IgD-negative memory B cell (primary cell): Measurements from ENCODE around the gene AP3B1. TPM values are rescaled to one million over a fixed set of nuclear protein-coding genes. Genes with fewer than 3 reads are reported as not detected.

Source experiments
- H3K27ac Mint-ChIP-seq, 3 donors: one replicate each; pipeline ENCODE4 v1.8.0; 2020 to 2022; ENCODE audit warnings: mild to moderate bottlenecking in 3 of 3, mixed read lengths in 3 of 3, moderate library complexity in 1 of 3
- H3K27me3 Mint-ChIP-seq: one replicate; pipeline ENCODE4 v1.8.0; 2021; ENCODE audit warnings: mixed read lengths
- H3K36me3 Mint-ChIP-seq: one replicate; pipeline ENCODE4 v1.8.0; 2020; ENCODE audit warnings: mild to moderate bottlenecking, mixed read lengths
- H3K4me1 Mint-ChIP-seq, 3 donors: one replicate each; pipeline ENCODE4 v1.8.0; 2020 to 2022; ENCODE audit warnings: mixed read lengths in 3 of 3, mild to moderate bottlenecking in 1 of 3
- H3K4me3 Mint-ChIP-seq, 4 donors: one replicate each; pipeline ENCODE4 v1.8.0; 2020 to 2022; ENCODE audit warnings: mild to moderate bottlenecking in 4 of 4, mixed read lengths in 4 of 4, moderate library complexity in 3 of 4
- H3K9me3 Mint-ChIP-seq, 3 donors: one replicate each; pipeline ENCODE4 v1.8.0; 2020 to 2021; ENCODE audit warnings: mixed read lengths in 3 of 3, mild to moderate bottlenecking in 1 of 3
- polyA plus RNA-seq: library from polyadenylated mRNA; unstranded; fragments of 300-500 nt; fragmentation: Illumina TruSeq; gene quantifications from one replicate; pipeline ENCODE4 v1.2.3, GENCODE V29; 2021

AP3B1 gene
- polyA plus RNA-seq, 1 donor from 2014 or later: 23.0 TPM

DNA sequence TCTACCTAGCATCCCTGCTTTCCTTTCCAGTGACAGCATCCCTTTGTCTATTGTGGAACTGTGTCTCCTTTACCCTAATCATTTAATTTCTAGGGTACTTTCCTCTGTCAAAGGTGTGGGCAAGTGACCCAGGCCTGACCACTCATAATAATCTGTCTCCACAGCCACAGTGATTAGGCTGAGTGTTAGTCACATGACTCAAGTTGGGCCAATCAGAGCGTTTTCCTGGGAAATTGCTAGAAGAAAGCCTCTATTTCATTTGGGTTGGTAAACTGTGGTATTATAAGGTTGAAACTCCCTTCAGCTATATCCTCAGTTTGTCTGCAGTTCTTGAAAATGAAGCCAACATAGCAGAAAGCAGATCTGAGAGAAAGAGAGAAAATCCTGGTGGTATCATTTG lies 14.2 kb upstream of the AP3B1 start:
- Mint-ChIP-seq H3K4me3 (no peak overlapping the region), H3K27me3 (peaks cover 5% of the 10 kb centered on the region), H3K4me1 (peaks cover 0 to 3% (median 0%) of the 10 kb centered on the region in 3 donors), H3K36me3 (no peaks in the 10 kb centered on the region), H3K9me3 (no peaks in the 10 kb centered on the region), H3K27ac (no peak overlapping the region)

DNA sequence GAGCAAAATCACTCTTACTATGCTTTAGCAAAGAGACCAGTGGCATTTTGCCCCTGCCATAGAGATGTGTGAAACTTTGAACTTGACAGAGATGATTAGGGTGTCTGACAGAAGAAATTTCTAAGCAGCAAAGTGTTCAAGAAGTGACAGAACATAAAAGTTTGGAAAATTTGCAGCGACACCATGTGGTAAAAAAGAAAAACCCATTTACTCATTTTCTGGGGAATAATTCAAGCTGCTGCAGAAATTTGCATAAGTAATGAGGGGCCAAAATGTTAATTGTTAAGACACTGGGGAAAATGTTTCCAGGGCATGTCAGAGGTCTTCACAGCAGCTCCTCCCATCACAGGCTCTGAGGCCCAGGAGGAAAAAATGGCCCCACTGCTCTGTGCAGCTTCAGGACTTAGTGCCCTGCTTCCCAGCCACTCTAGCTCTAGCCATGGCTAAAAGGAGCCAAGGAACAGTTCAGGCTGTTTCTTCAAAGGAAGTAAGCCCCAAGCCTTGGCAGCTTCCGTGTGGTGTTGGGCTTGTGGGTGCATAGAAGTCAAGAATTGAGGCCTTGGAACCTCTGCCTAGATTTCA lies 6.1 kb upstream of the AP3B1 start:
- peaks cover 3 to 4% (median 4%) of the 10 kb centered on the region in 3 donors for H3K4me1 Mint-ChIP-seq
- H3K36me3 Mint-ChIP-seq: no peaks in the 10 kb centered on the region
- H3K4me3 Mint-ChIP-seq: no peak overlapping the region
- H3K9me3 Mint-ChIP-seq: peaks cover 0 to 1% (median 0%) of the 10 kb centered on the region in 3 donors
- no peak overlapping the region for H3K27ac Mint-ChIP-seq
- no peaks in the 10 kb centered on the region for H3K27me3 Mint-ChIP-seq

DNA sequence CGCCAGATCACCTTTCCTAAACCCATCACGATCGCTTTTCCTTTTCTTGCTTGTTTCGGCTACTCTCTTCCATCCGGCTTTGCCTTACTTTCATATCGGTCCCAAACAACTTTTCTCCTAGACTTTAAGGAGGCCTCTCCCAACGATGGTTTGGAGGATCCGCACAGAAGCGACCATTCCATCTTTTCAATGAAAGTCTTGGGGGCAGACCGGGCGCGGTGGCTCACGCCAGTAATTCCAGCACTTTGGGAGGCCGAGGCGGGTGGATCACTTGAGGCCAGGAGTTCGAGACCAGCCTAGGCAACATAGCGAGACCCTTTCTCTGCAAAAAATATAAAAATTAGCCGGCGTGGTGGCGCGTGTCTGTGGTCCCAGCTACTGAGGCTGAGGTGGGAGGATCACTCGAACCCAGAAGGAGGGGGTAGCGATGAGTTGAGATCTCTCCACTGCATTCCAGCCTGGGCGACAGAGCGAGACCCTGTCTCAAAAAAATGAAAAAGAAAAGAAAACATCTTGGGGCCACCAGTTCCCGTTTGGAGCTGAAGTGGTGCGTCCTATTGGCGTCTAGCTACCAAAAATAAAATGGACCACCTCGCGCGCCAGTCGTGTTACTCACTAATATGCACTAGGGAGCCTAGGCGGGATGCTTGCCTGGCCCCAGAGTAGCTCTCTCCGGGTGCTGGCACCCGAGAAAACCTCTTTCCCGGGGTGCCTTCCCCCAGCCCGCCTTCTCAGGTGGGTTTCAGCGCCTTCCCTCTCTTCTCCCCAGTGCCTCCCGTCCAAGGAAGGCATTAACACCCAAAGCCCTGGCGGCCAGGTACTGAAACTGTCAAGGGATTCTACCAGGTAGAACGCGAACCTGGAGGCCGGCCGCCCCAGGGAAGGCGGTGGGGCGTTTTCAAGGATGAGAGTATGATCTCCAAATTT lies 800 bp upstream of the AP3B1 start:
- Mint-ChIP-seq H3K27me3 (no peaks in the 10 kb centered on the region), H3K4me1 (peaks cover 13 to 25% (median 21%) of the 10 kb centered on the region in 3 donors), H3K27ac (peak overlapping the region; percentile 98 to 99 (median 99)), H3K36me3 (no peaks in the 10 kb centered on the region), H3K4me3 (peak overlapping the region; percentile 98 to 100 (median 100)), H3K9me3 (no peaks in the 10 kb centered on the region)

DNA sequence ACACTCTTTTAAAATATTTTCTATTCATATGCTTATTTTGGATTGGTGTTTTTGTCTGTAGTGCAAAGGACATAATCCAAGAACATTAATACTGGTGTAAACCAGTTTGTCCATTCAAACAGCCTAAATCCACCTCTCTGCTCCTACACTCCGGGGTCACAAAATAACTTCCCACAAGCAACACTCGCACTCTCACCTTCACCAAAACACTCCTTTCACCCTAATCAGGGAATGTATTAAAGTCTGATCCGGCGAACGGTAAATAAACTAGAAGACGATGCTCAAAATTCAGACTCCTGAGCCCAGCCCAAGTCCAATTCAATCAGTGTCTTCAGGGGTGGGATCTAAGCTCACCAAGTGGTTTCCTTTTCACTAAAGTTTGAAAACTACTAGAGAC lies 649 bp downstream of the AP3B1 start:
- Mint-ChIP-seq H3K4me3 (peak overlapping the region; percentile 98 to 100 (median 100)), H3K4me1 (peaks cover 25 to 33% (median 30%) of the 10 kb centered on the region in 3 donors), H3K9me3 (no peaks in the 10 kb centered on the region), H3K36me3 (no peaks in the 10 kb centered on the region), H3K27ac (peak overlapping the region; percentile 98 to 99 (median 99)), H3K27me3 (no peaks in the 10 kb centered on the region)

DNA sequence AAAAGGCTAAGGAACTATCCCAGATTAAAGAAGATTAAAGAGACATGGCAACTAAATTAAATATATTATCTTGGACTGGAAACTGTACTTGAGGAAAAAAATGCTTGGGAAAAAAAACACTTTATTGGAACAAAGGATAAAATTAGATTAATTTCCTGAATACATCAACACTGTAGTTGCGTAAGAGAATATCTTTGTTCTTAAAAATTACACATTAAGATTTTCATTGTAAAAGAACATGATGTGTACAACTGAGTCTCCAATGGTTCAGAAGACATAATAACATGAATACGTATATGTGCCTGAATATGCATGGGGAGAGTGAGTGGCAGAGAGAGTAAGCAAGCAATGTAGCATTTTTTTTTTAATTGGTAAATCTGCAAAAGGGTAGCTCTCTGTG lies 2.8 kb downstream of the AP3B1 start:
- no peaks in the 10 kb centered on the region for H3K9me3 Mint-ChIP-seq
- H3K4me1 Mint-ChIP-seq: peaks cover 28 to 36% (median 30%) of the 10 kb centered on the region in 3 donors
- H3K36me3 Mint-ChIP-seq: no peaks in the 10 kb centered on the region
- peak overlapping the region in 2 of 4 donors; percentile 23 to 88 for H3K4me3 Mint-ChIP-seq
- H3K27ac Mint-ChIP-seq: peak overlapping the region in 2 of 3 donors; percentile 40 to 67
- no peaks in the 10 kb centered on the region for H3K27me3 Mint-ChIP-seq

DNA sequence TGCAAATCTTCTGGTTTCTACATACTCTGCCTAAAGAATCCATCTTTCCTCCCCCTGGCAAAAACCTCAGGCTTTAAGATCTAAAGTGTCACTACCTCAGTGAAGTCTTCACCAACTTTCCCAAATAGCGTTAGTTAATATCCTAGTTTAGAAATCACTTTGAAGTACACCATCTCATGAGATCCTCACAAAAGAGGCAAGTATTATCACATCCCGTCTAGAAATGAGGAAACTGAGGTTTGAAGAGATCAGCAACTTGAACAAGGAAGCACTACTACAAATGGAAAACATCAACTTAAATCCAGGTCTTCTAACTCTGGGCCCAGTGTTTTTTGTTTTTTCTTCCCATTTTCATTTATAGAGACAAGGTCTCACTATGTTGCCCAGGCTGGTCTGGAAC lies 4.6 kb downstream of the AP3B1 start:
- Mint-ChIP-seq H3K4me3 (no peak overlapping the region), H3K4me1 (peaks cover 34 to 44% (median 34%) of the 10 kb centered on the region in 3 donors), H3K27me3 (no peaks in the 10 kb centered on the region), H3K9me3 (peaks cover 0 to 4% (median 3%) of the 10 kb centered on the region in 3 donors), H3K27ac (no peak overlapping the region), H3K36me3 (peaks cover 10% of the 10 kb centered on the region)

DNA sequence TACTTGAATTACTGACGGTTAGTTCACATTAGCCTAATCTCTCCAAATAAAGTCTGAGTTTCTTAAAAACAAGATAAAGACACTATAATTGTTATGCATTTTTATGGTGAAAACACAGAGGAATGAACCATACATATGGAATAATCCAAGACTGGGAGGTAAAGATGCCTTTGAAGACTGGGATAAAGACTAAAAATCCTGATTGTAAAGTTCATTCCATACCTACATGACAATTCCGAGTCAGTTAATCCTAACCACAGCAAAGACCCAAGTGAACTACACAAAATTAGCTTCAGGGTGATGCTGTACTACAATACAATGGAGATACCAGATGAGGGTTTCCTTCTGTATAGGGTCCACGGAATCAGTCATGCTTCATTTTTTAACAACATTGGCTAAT lies 6.3 kb downstream of the AP3B1 start:
- Mint-ChIP-seq H3K27ac (no peak overlapping the region), H3K4me1 (peaks cover 33 to 52% (median 34%) of the 10 kb centered on the region in 3 donors), H3K4me3 (no peak overlapping the region), H3K27me3 (no peaks in the 10 kb centered on the region), H3K36me3 (peaks cover 13% of the 10 kb centered on the region), H3K9me3 (peaks cover 0 to 4% (median 3%) of the 10 kb centered on the region in 3 donors)

DNA sequence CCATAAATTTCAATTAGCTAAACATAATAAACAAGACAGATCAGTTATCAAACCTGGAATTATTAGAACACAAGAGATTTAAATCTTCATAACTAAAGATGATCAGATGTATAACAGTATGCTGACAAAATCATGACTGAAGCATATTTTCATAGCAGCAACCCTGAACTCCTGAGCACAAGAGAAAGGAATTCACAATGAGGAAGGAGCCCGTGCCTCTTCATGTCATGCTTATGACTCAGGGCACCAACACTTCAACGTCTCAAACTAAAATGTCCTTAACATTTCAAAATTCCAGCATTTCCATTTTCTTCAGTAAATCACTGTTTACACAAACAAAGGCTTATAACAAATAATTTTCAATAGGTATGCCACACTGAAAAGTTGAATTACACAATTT lies 6.7 kb downstream of the AP3B1 start:
- H3K4me3 Mint-ChIP-seq: no peak overlapping the region
- peaks cover 0 to 4% (median 3%) of the 10 kb centered on the region in 3 donors for H3K9me3 Mint-ChIP-seq
- peak overlapping the region in 1 of 3 donors; percentile 0 for H3K27ac Mint-ChIP-seq
- peaks cover 15% of the 10 kb centered on the region for H3K36me3 Mint-ChIP-seq
- H3K27me3 Mint-ChIP-seq: no peaks in the 10 kb centered on the region
- H3K4me1 Mint-ChIP-seq: peaks cover 35 to 52% (median 36%) of the 10 kb centered on the region in 3 donors

DNA sequence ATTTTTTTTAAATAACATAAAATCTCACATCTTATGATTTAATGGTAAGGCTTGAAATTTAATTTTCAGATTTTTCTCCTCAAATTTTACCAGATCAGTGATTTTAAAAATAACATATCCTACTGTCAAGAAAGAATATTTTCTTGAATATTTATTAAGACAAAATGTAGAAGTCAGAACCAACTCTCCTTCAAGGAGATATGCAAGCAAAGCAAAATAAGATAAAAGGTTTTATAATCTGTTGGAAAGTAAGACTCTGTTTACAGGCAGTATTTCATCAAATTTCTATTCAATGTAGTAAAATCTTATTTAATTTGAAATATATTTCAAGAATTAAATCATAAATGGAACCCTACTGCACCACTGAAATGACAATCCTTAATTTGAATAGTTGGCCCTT lies 7.3 kb downstream of the AP3B1 start:
- Mint-ChIP-seq H3K4me1 (peaks cover 32 to 48% (median 32%) of the 10 kb centered on the region in 3 donors), H3K4me3 (no peak overlapping the region), H3K9me3 (peaks cover 0 to 4% (median 3%) of the 10 kb centered on the region in 3 donors), H3K27ac (no peak overlapping the region), H3K36me3 (peaks cover 15% of the 10 kb centered on the region), H3K27me3 (no peaks in the 10 kb centered on the region)

DNA sequence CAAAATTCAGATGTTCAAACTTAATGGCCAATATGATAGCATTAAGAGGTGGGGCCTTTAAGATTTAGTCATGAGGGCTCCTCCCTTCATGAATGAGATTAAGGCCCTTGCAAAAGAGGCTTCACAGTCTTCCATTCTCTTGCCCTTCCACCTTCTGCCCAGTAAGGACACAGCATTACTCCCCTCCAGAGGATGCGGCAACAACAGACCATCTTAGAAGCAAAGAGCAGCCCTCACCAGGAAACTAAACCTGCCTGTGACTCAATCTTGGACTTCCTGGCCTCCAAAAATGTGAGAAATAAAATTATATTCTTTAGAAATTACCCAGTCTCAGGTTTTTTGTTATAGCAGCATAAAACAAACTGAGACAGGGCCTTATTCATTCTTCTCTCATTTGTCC lies 8.2 kb downstream of the AP3B1 start:
- H3K4me3 Mint-ChIP-seq: no peak overlapping the region
- peaks cover 26 to 46% (median 32%) of the 10 kb centered on the region in 3 donors for H3K4me1 Mint-ChIP-seq
- no peaks in the 10 kb centered on the region for H3K27me3 Mint-ChIP-seq
- peak overlapping the region in 1 of 3 donors; percentile 4 for H3K27ac Mint-ChIP-seq
- peaks cover 15% of the 10 kb centered on the region for H3K36me3 Mint-ChIP-seq
- peaks cover 0 to 4% (median 3%) of the 10 kb centered on the region in 3 donors for H3K9me3 Mint-ChIP-seq

DNA sequence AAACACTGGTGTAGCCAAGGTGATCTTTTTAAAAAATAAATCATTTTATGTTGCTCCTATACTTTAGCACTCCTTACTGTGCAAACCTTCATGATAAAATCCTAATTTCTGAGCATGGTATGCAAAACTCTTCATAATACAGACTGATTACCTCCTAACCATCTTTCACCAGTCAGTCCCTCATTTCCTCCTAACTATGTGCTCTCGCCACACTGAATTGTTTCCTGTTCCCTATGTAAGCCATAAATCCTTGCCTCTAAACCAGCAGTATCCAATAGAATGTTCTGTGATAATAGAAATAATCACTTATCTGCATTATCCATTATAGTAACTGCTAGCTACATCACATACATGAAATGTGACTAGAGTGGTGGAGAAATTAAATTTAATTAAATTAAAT lies 10.7 kb downstream of the AP3B1 start:
- Mint-ChIP-seq H3K36me3 (peaks cover 15% of the 10 kb centered on the region), H3K27ac (no peak overlapping the region), H3K4me3 (no peak overlapping the region), H3K4me1 (peaks cover 20 to 32% (median 20%) of the 10 kb centered on the region in 3 donors), H3K27me3 (no peaks in the 10 kb centered on the region), H3K9me3 (peaks cover 0 to 4% (median 3%) of the 10 kb centered on the region in 3 donors)

DNA sequence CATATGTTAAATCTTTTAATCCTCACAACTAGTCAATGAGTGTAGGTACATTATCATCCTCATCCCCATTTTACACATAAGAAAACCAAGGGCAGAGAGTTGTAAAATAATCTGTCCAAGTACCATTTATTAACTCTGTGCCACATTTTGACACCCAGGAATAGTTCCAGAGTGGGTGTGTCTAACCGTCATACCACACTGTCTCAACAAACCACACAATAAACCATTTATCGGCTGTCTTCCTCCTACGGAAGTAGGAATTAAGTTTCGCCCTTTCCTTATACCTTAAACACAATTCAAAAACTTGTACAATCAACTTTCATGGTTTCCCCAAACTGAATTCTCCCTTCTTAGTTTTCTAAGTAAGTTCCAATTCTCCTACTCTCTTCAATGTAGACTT lies 11.4 kb downstream of the AP3B1 start:
- peaks cover 20 to 32% (median 20%) of the 10 kb centered on the region in 3 donors for H3K4me1 Mint-ChIP-seq
- no peaks in the 10 kb centered on the region for H3K27me3 Mint-ChIP-seq
- peaks cover 15% of the 10 kb centered on the region for H3K36me3 Mint-ChIP-seq
- no peak overlapping the region for H3K4me3 Mint-ChIP-seq
- H3K9me3 Mint-ChIP-seq: peaks cover 0 to 4% (median 3%) of the 10 kb centered on the region in 3 donors
- no peak overlapping the region for H3K27ac Mint-ChIP-seq

DNA sequence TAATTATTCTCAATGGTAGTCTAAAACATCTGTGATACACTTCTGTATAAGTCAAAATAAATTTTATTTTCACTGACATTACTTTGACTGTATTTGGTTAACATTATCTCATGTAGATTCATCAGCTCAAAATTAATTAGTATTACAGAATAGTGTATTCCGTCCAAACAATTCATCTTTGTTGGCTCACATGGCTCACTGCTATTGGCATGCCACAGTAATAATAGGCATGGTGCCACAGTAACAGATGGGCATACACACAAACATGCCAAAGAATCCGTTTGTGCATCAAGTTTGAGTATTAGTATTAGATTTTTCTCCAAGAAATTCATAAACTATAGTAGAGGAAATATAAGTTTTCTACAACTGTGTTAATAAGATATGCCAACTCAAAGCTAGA lies 14.2 kb downstream of the AP3B1 start:
- peaks cover 11 to 25% (median 12%) of the 10 kb centered on the region in 3 donors for H3K4me1 Mint-ChIP-seq
- H3K4me3 Mint-ChIP-seq: no peak overlapping the region

DNA sequence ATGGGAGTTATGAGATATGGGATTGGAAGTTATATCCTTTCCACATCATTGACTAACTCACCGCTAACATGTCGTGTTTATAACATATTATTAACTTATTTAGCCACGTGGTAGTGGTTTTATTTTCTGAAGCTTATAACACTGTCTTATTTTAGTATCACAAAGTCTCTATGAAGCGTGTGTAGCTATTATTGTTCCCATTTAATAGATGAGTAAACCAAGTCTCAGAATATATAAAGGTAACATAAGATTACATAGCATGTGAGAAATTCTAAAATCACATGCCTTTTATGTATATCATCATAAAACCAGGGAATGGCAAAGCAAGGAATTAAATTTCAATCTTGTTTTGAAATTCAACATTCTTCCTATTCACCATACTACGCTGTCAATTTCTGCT lies 15.3 kb downstream of the AP3B1 start:
- H3K27ac Mint-ChIP-seq: no peak overlapping the region
- H3K4me1 Mint-ChIP-seq: peaks cover 10 to 23% (median 11%) of the 10 kb centered on the region in 3 donors
- H3K36me3 Mint-ChIP-seq: peaks cover 5% of the 10 kb centered on the region
- H3K27me3 Mint-ChIP-seq: no peaks in the 10 kb centered on the region
- H3K9me3 Mint-ChIP-seq: no peaks in the 10 kb centered on the region
- H3K4me3 Mint-ChIP-seq: no peak overlapping the region

More for the DNA sequence above, 14.2 kb downstream of the AP3B1 start:
- H3K36me3 Mint-ChIP-seq: peaks cover 7% of the 10 kb centered on the region
- peaks cover 0 to 2% (median 2%) of the 10 kb centered on the region in 3 donors for H3K9me3 Mint-ChIP-seq
- no peaks in the 10 kb centered on the region for H3K27me3 Mint-ChIP-seq
- no peak overlapping the region for H3K27ac Mint-ChIP-seq

DNA sequence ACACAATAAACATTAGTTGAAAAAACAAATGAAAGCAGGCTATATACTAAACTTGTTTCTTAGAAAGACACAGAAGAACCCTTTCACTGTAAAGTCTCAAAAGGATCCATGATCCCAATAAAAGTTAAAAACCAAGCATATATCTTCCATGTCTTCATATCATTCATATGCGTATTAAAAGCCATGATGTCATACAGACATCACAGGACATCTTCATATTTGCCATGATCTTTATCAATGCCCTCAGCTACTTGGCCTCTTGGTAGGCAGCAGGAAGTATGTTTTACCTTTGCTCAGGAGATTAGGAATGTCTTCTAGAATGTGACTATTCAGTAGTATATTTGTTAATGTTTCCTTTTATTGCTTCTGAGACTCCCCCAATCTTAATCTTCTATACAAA lies 16.8 kb downstream of the AP3B1 start:
- Mint-ChIP-seq H3K27me3 (no peaks in the 10 kb centered on the region), H3K9me3 (no peaks in the 10 kb centered on the region), H3K4me1 (peaks cover 2 to 18% (median 16%) of the 10 kb centered on the region in 3 donors), H3K4me3 (no peak overlapping the region), H3K36me3 (no peaks in the 10 kb centered on the region), H3K27ac (no peak overlapping the region)
